ENCODE results near the gene FLNA. TPM values are rescaled to one million over a fixed set of nuclear protein-coding genes. Genes with fewer than 3 reads are reported as not detected.

The FLNA gene
- total RNA-seq: 745 and 2,487 TPM in 2 replicates

GRCh38 chrX:154374313-154375155 is at the start of gene FLNA:
Gene FLNA, minus strand, starts transcription at chrX:154374634. Its CDS starts 3,389 bp downstream, at chrX:154371245.

GRCh38 chrX:154409222-154409871 is 34.9 kb upstream of the FLNA start, which contains the start of gene DNASE1L1:
Gene DNASE1L1, minus strand, starts transcription at chrX:154409254. Its CDS starts 3,686 bp downstream, at chrX:154405568.

GRCh38 chrX:154397888-154398667 is 23.6 kb upstream of the FLNA start, which contains the start of gene RPL10:
Gene RPL10, plus strand, starts transcription at chrX:154398377. Its CDS starts 143 bp downstream, at chrX:154398520.

GRCh38 chrX:154378799-154379568 is 4.5 kb upstream of the FLNA start, which contains the start of gene EMD:
Gene EMD, plus strand, starts transcription at chrX:154379295. Its CDS starts 190 bp downstream, at chrX:154379485.

Other genes with a start within 250 kb of the FLNA start
- gene OPN1LW, start 230.4 kb downstream of the FLNA start, total RNA-seq: not detected in 2 replicates
- gene OPN1MW, start 192.0 kb downstream of the FLNA start, total RNA-seq: not detected in 2 replicates
- not detected in 2 replicates for gene OPN1MW2, start 154.9 kb downstream of the FLNA start, total RNA-seq
- not detected in 2 replicates for gene OPN1MW3, start 117.1 kb downstream of the FLNA start, total RNA-seq
- not detected in 2 replicates for gene TEX28, start 79.5 kb downstream of the FLNA start, total RNA-seq
- not detected in 2 replicates for gene TKTL1, start 78.8 kb downstream of the FLNA start, total RNA-seq
- gene EMD, start 4.7 kb upstream of the FLNA start, total RNA-seq: 66.7 and 79.0 TPM in 2 replicates
- gene RPL10, start 23.7 kb upstream of the FLNA start, total RNA-seq: 7,452 and 8,826 TPM in 2 replicates
- gene DNASE1L1, start 34.6 kb upstream of the FLNA start, total RNA-seq: 47.1 and 58.0 TPM in 2 replicates
- 15.8 and 28.1 TPM in 2 replicates for gene TAFAZZIN, start 36.9 kb upstream of the FLNA start, total RNA-seq
- gene ATP6AP1, start 54.0 kb upstream of the FLNA start, total RNA-seq: 46.5 and 60.7 TPM in 2 replicates
- gene GDI1, start 62.5 kb upstream of the FLNA start, total RNA-seq: 77.9 and 123 TPM in 2 replicates
- 40.3 and 53.5 TPM in 2 replicates for gene FAM50A, start 69.5 kb upstream of the FLNA start, total RNA-seq
- gene PLXNA3, start 83.6 kb upstream of the FLNA start, total RNA-seq: 7.2 and 14.2 TPM in 2 replicates
- gene LAGE3, start 104.6 kb upstream of the FLNA start, total RNA-seq: 22.4 and 30.4 TPM in 2 replicates
- 42.8 and 49.4 TPM in 2 replicates for gene UBL4A, start 112.0 kb upstream of the FLNA start, total RNA-seq
- gene SLC10A3, start 116.0 kb upstream of the FLNA start, total RNA-seq: 29.9 and 37.5 TPM in 2 replicates
- gene FAM3A, start 141.6 kb upstream of the FLNA start, total RNA-seq: 33.1 and 37.7 TPM in 2 replicates
- gene G6PD, start 172.2 kb upstream of the FLNA start, total RNA-seq: 172 and 216 TPM in 2 replicates
- 29.2 and 58.2 TPM in 2 replicates for gene IKBKG, start 173.0 kb upstream of the FLNA start, total RNA-seq
- gene CTAG1A, start 210.5 kb upstream of the FLNA start, total RNA-seq: not detected in 2 replicates
- gene CTAG1B, start 244.6 kb upstream of the FLNA start, total RNA-seq: not detected in 2 replicates